Transverse colon (tissue), 4 donors: ENCODE data around the gene PLD4. TPM values are rescaled to one million over a fixed set of nuclear protein-coding genes. Genes with fewer than 3 reads are reported as not detected.

Experiments
- DNase-seq: peaks from one replicate; pipeline ENCODE4 v3.0.0-alpha.2; 2019
- H3K27ac ChIP-seq, 4 donors: fragments of 200-600 bp; sonication (generic); 2 replicates each; pipeline ENCODE4 v1.5.1; 2016 to 2018; ENCODE audit warnings: inconsistent platforms in 4 of 4
- H3K27me3 ChIP-seq: fragments of 200-600 bp; sonication (generic); 2 replicates; pipeline ENCODE4 v1.5.1; 2017; ENCODE audit warnings: inconsistent platforms
- H3K36me3 ChIP-seq, 4 donors: fragments of 200-600 bp; sonication (generic); 2 replicates each; pipeline ENCODE4 v1.5.1; 2017 to 2019; ENCODE audit warnings: inconsistent platforms in 4 of 4
- H3K4me1 ChIP-seq, 4 donors: fragments of 200-600 bp; sonication (generic); 2 replicates each; pipeline ENCODE4 v1.5.1; 2017 to 2020; ENCODE audit warnings: inconsistent platforms in 4 of 4
- H3K4me3 ChIP-seq, 4 donors: fragments of 200-600 bp; sonication (generic); 1 replicate in 1 of 4; 2 replicates in 3 of 4; pipeline versions ENCODE4 v1.5.1 to v1.6.1; 2017 to 2019; ENCODE audit warnings: inconsistent platforms in 4 of 4
- H3K9me3 ChIP-seq, 2 donors: fragments of 200-600 bp; sonication (generic); 2 replicates each; pipeline ENCODE4 v1.5.1; 2017 to 2019; ENCODE audit warnings: inconsistent platforms in 2 of 2
- CTCF ChIP-seq, 5 experiments: fragments of 200-600 bp in 3 of 5; fragments of 450-650 bp in 2 of 5; sonication (generic) in 3 of 5; IDR thresholded peaks; 1 replicate in 2 of 5; 2 replicates in 3 of 5; pipeline ENCODE4 v1.5.1; 2016 to 2017; ENCODE audit warnings: antibody characterized with exemption in 5 of 5, inconsistent platforms in 3 of 5, mild to moderate bottlenecking in 2 of 5, moderate library complexity in 1 of 5
- EP300 ChIP-seq: sonication (generic); formaldehyde crosslinking; IDR thresholded peaks from one replicate; pipeline ENCODE4 v1.6.1; 2017; ENCODE audit warnings: antibody characterized with exemption, low read depth
- POLR2A ChIP-seq: fragments of 450-650 bp; IDR thresholded peaks from one replicate; pipeline ENCODE4 v1.6.1; 2016; ENCODE audit warnings: antibody characterized with exemption, mild to moderate bottlenecking, moderate library complexity
- POLR2AphosphoS5 ChIP-seq, 3 donors: sonication (generic); formaldehyde crosslinking; IDR thresholded peaks; one replicate each; pipeline ENCODE4 v1.6.1; 2016; ENCODE audit warnings: antibody characterized with exemption in 3 of 3
- WGBS, 2 donors: methylation state at CpG; one replicate each; pipeline ENCODE4 v1.1.5; 2018; ENCODE audit warnings: low coverage in 1 of 2; 5-methylcytosine and 5-hydroxymethylcytosine counted together
- in situ Hi-C, 4 donors: fragments of 200-750 bp; cut with MboI; loops; one replicate each; pipeline versions ENCODE4 v1.15.0 to v1.15.1; 2017; ENCODE audit warnings: low sequenced_read_pairs in 3 of 4, low pct_ligation_motif_present in 1 of 4, low pct_unique_long_range_greater_than_20kb in 1 of 4
- intact Hi-C: fragments of 100-400 bp; cut with DNase I; formaldehyde crosslinking; loops from one replicate; pipeline ENCODE4 v1.15.1; 2023; ENCODE audit warnings: low total_unique reads
- total RNA-seq, 4 donors: library from RNA; depleted of rRNA; stranded (reverse); fragments of >200 nt; gene quantifications; one replicate each; pipeline ENCODE4 v1.1.0, GENCODE V29; 2016

PLD4 gene
- total RNA-seq, 4 donors from 2014 or later = 1.1 TPM; not detected in 2

- WGBS, 2 donors = 94% methylated on average over 15 of the region's 15 CpGs; no CpG with 5 or more reads in 1 of the 2 donors
These were observed 44.6 kb upstream of the PLD4 start for GRCh38 chr14:104879983-104880565.

GRCh38 chr14:104880584-104881210, 44.0 kb upstream of the PLD4 start:
- H3K9me3 ChIP-seq = no peaks in the 10 kb centered on the region
- peaks cover 0 to 4% (median 1%) of the 10 kb centered on the region in 4 donors for H3K4me1 ChIP-seq
- 55 to 92% methylated on average over 3 to 7 of the region's 7 CpGs for WGBS, 2 donors
- no peak for DNase-seq
- H3K27ac ChIP-seq = no peak overlapping the region
- intact Hi-C loops = loop anchor here (10.0 kb wide), 1 partner anchor 1004 kb away; no protein-coding TSS in a partner anchor
- peaks cover 0 to 9% (median 0%) of the 10 kb centered on the region in 4 donors for H3K36me3 ChIP-seq
- H3K27me3 ChIP-seq = no peaks in the 10 kb centered on the region
- in situ Hi-C loops = no loop called here
- TF ChIP-seq EP300 = no peak
- TF ChIP-seq CTCF (IDR thresholded peaks at IDR 0.05) = no peak
- no peak for TF ChIP-seq POLR2A
- TF ChIP-seq POLR2AphosphoS5 (IDR thresholded peaks at IDR 0.05) = no peak
- no peak overlapping the region for H3K4me3 ChIP-seq

More at GRCh38 chr14:104879983-104880565, 44.6 kb upstream of the PLD4 start:
- Histone ChIP-seq H3K27me3 (no peaks in the 10 kb centered on the region), H3K36me3 (peaks cover 0 to 9% (median 0%) of the 10 kb centered on the region in 4 donors), H3K9me3 (no peaks in the 10 kb centered on the region), H3K27ac (no peak overlapping the region), H3K4me3 (no peak overlapping the region), H3K4me1 (peaks cover 0 to 4% (median 1%) of the 10 kb centered on the region in 4 donors)
- in situ Hi-C loops (no loop called here), intact Hi-C loops (loop anchor here (10.0 kb wide), 1 partner anchor 1005 kb away; no protein-coding TSS in a partner anchor)
- DNase-seq = no peak
- TF ChIP-seq POLR2A (no peak), CTCF (IDR thresholded peaks at IDR 0.05) (no peak), EP300 (no peak), POLR2AphosphoS5 (IDR thresholded peaks at IDR 0.05) (no peak)

- WGBS, 2 donors = 81% methylated on average over 13 of the region's 13 CpGs; no CpG with 5 or more reads in 1 of the 2 donors
- Histone ChIP-seq H3K27ac (no peak overlapping the region), H3K4me3 (no peak overlapping the region), H3K27me3 (no peaks in the 10 kb centered on the region), H3K4me1 (peaks cover 0 to 4% (median 1%) of the 10 kb centered on the region in 4 donors), H3K9me3 (no peaks in the 10 kb centered on the region), H3K36me3 (peaks cover 0 to 15% (median 0%) of the 10 kb centered on the region in 4 donors)
- intact Hi-C loops = loop anchor here (10.0 kb wide), 1 partner anchor 1003 kb away; no protein-coding TSS in a partner anchor
- DNase-seq = no peak
- in situ Hi-C loops = no loop called here
- TF ChIP-seq POLR2A (no peak), POLR2AphosphoS5 (IDR thresholded peaks at IDR 0.05) (no peak), CTCF (IDR thresholded peaks at IDR 0.05) (no peak), EP300 (no peak)
These were observed 43.2 kb upstream of the PLD4 start for GRCh38 chr14:104881369-104881979.
